Osteoblast (primary cell): Measurements from ENCODE around the gene DGKZ. TPM values are rescaled to one million over a fixed set of nuclear protein-coding genes. Genes with fewer than 3 reads are reported as not detected.

Source experiments
- DNase-seq: peaks from one replicate; pipeline ENCODE4 v3.0.0; 2011; ENCODE audit warnings: low spot score, mixed read lengths; ENCODE audit not compliant: insufficient read length; ENCODE audit errors: missing footprints
- H2AFZ ChIP-seq: 2 replicates; pipeline ENCODE4 v1.6.0; 2011; ENCODE audit warnings: mild to moderate bottlenecking, low read length
- H3K27ac ChIP-seq: 2 replicates; pipeline ENCODE4 v1.5.1; 2011; ENCODE audit warnings: mild to moderate bottlenecking, low read depth, low read length, moderate library complexity
- H3K27me3 ChIP-seq: 2 replicates; pipeline ENCODE4 v1.6.0; 2012; ENCODE audit warnings: mild to moderate bottlenecking, control low read depth, inconsistent platforms, low read length, moderate library complexity; ENCODE audit not compliant: insufficient read depth
- H3K36me3 ChIP-seq: 2 replicates; pipeline ENCODE4 v1.5.1; 2011; ENCODE audit warnings: mild to moderate bottlenecking, low read length, control low read depth, moderate library complexity; ENCODE audit not compliant: insufficient read depth
- H3K4me1 ChIP-seq: 2 replicates; pipeline ENCODE4 v1.5.1; 2011; ENCODE audit warnings: mild to moderate bottlenecking, low read length, control low read depth, moderate library complexity; ENCODE audit not compliant: insufficient read depth
- H3K4me2 ChIP-seq: 2 replicates; pipeline ENCODE4 v1.6.0; 2011; ENCODE audit warnings: mild to moderate bottlenecking, low read length; ENCODE audit not compliant: insufficient read depth
- H3K4me3 ChIP-seq: fragments of 200-600 bp; sonication (generic); 3 replicates; pipeline ENCODE4 v1.5.1; 2012; ENCODE audit warnings: mild to moderate bottlenecking, low read length, inconsistent platforms; ENCODE audit not compliant: insufficient read depth
- H3K79me2 ChIP-seq: 2 replicates; pipeline ENCODE4 v1.6.0; 2012; ENCODE audit warnings: mild to moderate bottlenecking, low read length, control low read depth, inconsistent platforms; ENCODE audit not compliant: insufficient read depth
- H3K9me3 ChIP-seq: 2 replicates; pipeline ENCODE4 v1.5.1; 2011; ENCODE audit warnings: low read depth, low read length, control low read depth
- H4K20me1 ChIP-seq: 2 replicates; pipeline ENCODE4 v1.6.0; 2012; ENCODE audit warnings: mild to moderate bottlenecking, low read length, control low read depth; ENCODE audit not compliant: insufficient read depth
- total RNA-seq: library from RNA; depleted of rRNA; stranded (reverse); fragments of >200 nt; gene quantifications from 2 replicates; pipeline ENCODE4 v1.2.3, GENCODE V29; 2012
- TF ChIP-seq, protein P1 (sequence below): IDR thresholded peaks from 2 replicates; pipeline ENCODE4 v1.5.1; 2011; ENCODE audit warnings: mild to moderate bottlenecking, low read depth, low read length, moderate library complexity; ENCODE audit errors: extremely low read depth

Gene DGKZ
- total RNA-seq, 1 donor, result 52.5 TPM

- H3K36me3 ChIP-seq, result peaks cover 12% of the 10 kb centered on the region
- H3K4me3 ChIP-seq, result no peak overlapping the region
- H4K20me1 ChIP-seq, result peaks cover 3% of the 10 kb centered on the region
- no peak overlapping the region for H3K27ac ChIP-seq
- no peak overlapping the region for H2AFZ ChIP-seq
- H3K4me1 ChIP-seq, result no peaks in the 10 kb centered on the region
- TF ChIP-seq, protein P1, sequence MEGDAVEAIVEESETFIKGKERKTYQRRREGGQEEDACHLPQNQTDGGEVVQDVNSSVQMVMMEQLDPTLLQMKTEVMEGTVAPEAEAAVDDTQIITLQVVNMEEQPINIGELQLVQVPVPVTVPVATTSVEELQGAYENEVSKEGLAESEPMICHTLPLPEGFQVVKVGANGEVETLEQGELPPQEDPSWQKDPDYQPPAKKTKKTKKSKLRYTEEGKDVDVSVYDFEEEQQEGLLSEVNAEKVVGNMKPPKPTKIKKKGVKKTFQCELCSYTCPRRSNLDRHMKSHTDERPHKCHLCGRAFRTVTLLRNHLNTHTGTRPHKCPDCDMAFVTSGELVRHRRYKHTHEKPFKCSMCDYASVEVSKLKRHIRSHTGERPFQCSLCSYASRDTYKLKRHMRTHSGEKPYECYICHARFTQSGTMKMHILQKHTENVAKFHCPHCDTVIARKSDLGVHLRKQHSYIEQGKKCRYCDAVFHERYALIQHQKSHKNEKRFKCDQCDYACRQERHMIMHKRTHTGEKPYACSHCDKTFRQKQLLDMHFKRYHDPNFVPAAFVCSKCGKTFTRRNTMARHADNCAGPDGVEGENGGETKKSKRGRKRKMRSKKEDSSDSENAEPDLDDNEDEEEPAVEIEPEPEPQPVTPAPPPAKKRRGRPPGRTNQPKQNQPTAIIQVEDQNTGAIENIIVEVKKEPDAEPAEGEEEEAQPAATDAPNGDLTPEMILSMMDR, result no peak
- DNase-seq, result no peak
- H3K9me3 ChIP-seq, result no peaks in the 10 kb centered on the region
- no peaks in the 10 kb centered on the region for H3K27me3 ChIP-seq
- no peak overlapping the region for H3K4me2 ChIP-seq
- no peaks in the 10 kb centered on the region for H3K79me2 ChIP-seq
Observed at GRCh38 chr11:46421257-46421880, 74.1 kb downstream of the DGKZ start.

DNA sequence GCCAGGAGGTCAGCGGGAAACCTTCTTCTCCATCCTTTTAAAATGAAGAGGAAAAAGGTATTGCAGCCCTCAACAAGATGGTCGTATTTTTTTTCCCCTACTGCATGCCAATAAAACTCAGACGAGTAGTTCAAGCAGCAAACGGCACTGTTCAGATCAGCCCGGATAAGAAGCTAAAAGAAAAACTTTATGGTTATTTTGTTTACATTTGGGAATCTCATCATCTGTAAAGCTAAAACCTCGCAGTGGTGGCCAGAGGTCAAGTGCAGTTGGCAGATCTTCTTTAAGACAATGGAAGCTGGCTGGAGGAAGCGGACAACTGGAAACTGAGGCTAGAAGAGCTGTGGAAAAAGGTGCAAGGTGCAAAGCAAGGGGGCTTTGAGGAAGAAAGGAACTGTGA is 75.3 kb downstream of the DGKZ start:
- DNase-seq, result no peak
- no peak overlapping the region for H3K4me3 ChIP-seq
- TF ChIP-seq, protein P1, result no peak

GRCh38 chr11:46426233-46426991 is 79.1 kb downstream of the DGKZ start:
- Histone ChIP-seq H3K79me2 (no peaks in the 10 kb centered on the region), H3K36me3 (peaks cover 12% of the 10 kb centered on the region), H4K20me1 (no peaks in the 10 kb centered on the region), H3K27me3 (no peaks in the 10 kb centered on the region), H3K9me3 (no peaks in the 10 kb centered on the region), H2AFZ (no peak overlapping the region), H3K27ac (no peak overlapping the region), H3K4me2 (no peak overlapping the region), H3K4me3 (no peak overlapping the region), H3K4me1 (no peaks in the 10 kb centered on the region)
- TF ChIP-seq, protein P1, result no peak
- no peak for DNase-seq

More for the DNA sequence above, 75.3 kb downstream of the DGKZ start:
- Histone ChIP-seq H3K36me3 (peaks cover 11% of the 10 kb centered on the region), H2AFZ (no peak overlapping the region), H3K9me3 (no peaks in the 10 kb centered on the region), H3K4me1 (no peaks in the 10 kb centered on the region), H3K27ac (no peak overlapping the region), H3K4me2 (no peak overlapping the region), H4K20me1 (peaks cover 3% of the 10 kb centered on the region), H3K79me2 (no peaks in the 10 kb centered on the region), H3K27me3 (no peaks in the 10 kb centered on the region)

GRCh38 chr11:46427364-46427763 is 80.1 kb downstream of the DGKZ start:
- no peak for DNase-seq
- no peak overlapping the region for H3K4me3 ChIP-seq
- H3K4me2 ChIP-seq, result no peak overlapping the region
- H3K9me3 ChIP-seq, result no peaks in the 10 kb centered on the region
- H2AFZ ChIP-seq, result no peak overlapping the region
- H3K36me3 ChIP-seq, result peaks cover 10% of the 10 kb centered on the region
- H3K4me1 ChIP-seq, result no peaks in the 10 kb centered on the region
- H4K20me1 ChIP-seq, result no peaks in the 10 kb centered on the region
- no peaks in the 10 kb centered on the region for H3K79me2 ChIP-seq
- H3K27ac ChIP-seq, result no peak overlapping the region
- no peaks in the 10 kb centered on the region for H3K27me3 ChIP-seq
- TF ChIP-seq, protein P1, result no peak
